DND-41 (cell line): ENCODE measurements around the gene NELL2.

Experiments used
- EZH2 ChIP-seq: IDR thresholded peaks from 3 replicates; pipeline ENCODE4 v1.6.1; 2012; ENCODE audit warnings: borderline replicate concordance, low read depth, mild to moderate bottlenecking, moderate library complexity, low read length, inconsistent platforms; ENCODE audit not compliant: severe bottlenecking
- TF ChIP-seq, protein P1 (sequence below): IDR thresholded peaks from 2 replicates; pipeline ENCODE4 v1.5.1; 2012; ENCODE audit warnings: borderline replicate concordance, low read length, moderate library complexity, mild to moderate bottlenecking; ENCODE audit not compliant: poor library complexity, severe bottlenecking; ENCODE audit errors: extremely low read depth

DNA sequence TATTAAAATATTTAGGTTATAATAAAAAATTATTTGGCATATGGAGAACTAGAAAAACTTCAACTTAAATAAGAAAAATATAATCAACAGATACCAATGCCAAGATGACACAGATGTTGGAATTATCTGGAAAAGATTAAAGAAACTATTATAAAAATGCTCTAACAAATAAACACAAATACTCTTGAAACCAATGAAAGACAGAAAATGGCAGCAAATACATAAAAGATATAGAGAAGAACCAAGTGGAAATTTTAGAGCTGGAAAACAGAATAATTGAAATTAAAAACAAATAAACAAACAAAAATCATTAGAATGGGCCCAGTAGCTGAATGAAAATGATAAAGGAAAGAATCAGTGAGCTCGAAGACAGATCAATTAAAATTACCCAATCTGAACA, 5.1 kb upstream of the NELL2 start:
- TF ChIP-seq, protein P1, sequence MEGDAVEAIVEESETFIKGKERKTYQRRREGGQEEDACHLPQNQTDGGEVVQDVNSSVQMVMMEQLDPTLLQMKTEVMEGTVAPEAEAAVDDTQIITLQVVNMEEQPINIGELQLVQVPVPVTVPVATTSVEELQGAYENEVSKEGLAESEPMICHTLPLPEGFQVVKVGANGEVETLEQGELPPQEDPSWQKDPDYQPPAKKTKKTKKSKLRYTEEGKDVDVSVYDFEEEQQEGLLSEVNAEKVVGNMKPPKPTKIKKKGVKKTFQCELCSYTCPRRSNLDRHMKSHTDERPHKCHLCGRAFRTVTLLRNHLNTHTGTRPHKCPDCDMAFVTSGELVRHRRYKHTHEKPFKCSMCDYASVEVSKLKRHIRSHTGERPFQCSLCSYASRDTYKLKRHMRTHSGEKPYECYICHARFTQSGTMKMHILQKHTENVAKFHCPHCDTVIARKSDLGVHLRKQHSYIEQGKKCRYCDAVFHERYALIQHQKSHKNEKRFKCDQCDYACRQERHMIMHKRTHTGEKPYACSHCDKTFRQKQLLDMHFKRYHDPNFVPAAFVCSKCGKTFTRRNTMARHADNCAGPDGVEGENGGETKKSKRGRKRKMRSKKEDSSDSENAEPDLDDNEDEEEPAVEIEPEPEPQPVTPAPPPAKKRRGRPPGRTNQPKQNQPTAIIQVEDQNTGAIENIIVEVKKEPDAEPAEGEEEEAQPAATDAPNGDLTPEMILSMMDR: no peak
- no peak for TF ChIP-seq EZH2
